NT2/D1 (cell line): ENCODE results near the gene ZNRF2.
"Not testable (repeated sequence)": the region's sequence is repeated elsewhere in the genome, so short reads cannot be mapped to it uniquely, and the experiment has no call there.

Source experiments
- DNase-seq: peaks from one replicate; pipeline ENCODE4 v3.0.0-alpha.2; 2011; ENCODE audit warnings: low read depth, low spot score
- H3K27me3 ChIP-seq: 2 replicates; pipeline ENCODE4 v1.6.0; 2011; ENCODE audit warnings: mild to moderate bottlenecking; ENCODE audit not compliant: insufficient read length, insufficient read depth
- H3K36me3 ChIP-seq: 2 replicates; pipeline ENCODE4 v1.6.1; 2011; ENCODE audit warnings: mild to moderate bottlenecking, low read length, mixed read lengths; ENCODE audit not compliant: insufficient read depth, insufficient read length
- H3K4me1 ChIP-seq: 2 replicates; pipeline ENCODE4 v1.5.1; 2011; ENCODE audit not compliant: insufficient read depth, insufficient read length
- H3K4me3 ChIP-seq: 2 replicates; pipeline ENCODE4 v1.5.1; 2011; ENCODE audit warnings: low read depth; ENCODE audit not compliant: insufficient read length
- H3K9ac ChIP-seq: 2 replicates; pipeline ENCODE4 v1.6.0; 2011; ENCODE audit warnings: low read depth; ENCODE audit not compliant: insufficient read length
- H3K9me3 ChIP-seq: 2 replicates; pipeline ENCODE4 v1.5.1; 2011; ENCODE audit warnings: mild to moderate bottlenecking, low read length; ENCODE audit not compliant: insufficient read depth
- SUZ12 ChIP-seq: IDR thresholded peaks from 2 replicates; pipeline ENCODE4 v1.6.1; 2011; ENCODE audit not compliant: insufficient read length, insufficient read depth; ENCODE audit errors: extremely low read depth
- YY1 ChIP-seq: IDR thresholded peaks from 2 replicates; pipeline ENCODE4 v1.6.1; 2011; ENCODE audit not compliant: insufficient read length, insufficient read depth
- ZNF274 ChIP-seq: IDR thresholded peaks from 2 replicates; pipeline ENCODE4 v1.6.1; 2011; ENCODE audit warnings: mild to moderate bottlenecking, low read depth, low read length

Gene ZNRF2

DNA sequence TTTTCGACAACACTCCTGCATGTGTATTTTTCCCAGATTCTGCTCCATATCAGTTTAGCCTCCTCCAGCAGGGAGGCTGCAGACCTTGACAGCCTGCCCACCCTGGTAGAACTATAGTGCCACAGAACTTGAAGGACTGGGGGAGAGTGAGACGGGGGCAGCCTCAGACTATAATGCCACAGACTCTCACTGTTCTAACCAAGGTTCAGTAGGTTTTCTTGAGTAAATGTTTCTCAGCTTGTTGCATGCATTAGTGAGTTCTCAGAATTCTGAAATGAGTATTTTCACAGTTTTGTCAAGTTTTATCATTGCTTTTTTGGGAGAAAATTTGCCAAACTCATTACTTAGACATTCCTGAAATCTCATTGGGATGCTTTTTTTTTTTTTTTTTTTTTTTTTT is 95.9 kb downstream of the ZNRF2 start:
- H3K36me3 ChIP-seq = no peaks in the 10 kb centered on the region
- no peak overlapping the region for H3K9ac ChIP-seq
- H3K27me3 ChIP-seq = no peaks in the 10 kb centered on the region
- TF ChIP-seq ZNF274 = no peak
- TF ChIP-seq SUZ12 = no peak
- no peak for TF ChIP-seq YY1
- no peak overlapping the region for H3K4me3 ChIP-seq
- H3K9me3 ChIP-seq = no peaks in the 10 kb centered on the region
- no peak for DNase-seq
- no peaks in the 10 kb centered on the region for H3K4me1 ChIP-seq

DNA sequence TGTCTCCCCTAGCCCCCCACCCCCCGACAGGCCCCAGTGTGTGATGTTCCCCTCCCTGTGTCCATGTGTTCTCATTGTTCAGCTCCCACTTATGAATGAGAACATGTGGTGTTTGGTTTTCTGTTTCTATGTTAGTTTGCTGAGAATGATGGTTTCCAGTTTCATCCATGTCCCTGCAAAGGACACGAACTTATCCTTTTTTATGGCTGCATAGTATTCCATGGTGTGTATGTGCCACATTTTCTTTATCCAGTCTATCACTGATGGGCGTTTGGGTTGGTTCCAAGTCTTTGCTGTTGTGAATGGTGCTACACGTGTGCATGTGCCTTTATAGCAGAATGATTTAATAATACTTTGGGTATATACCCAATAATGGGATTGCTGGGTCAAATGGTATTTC is 96.4 kb downstream of the ZNRF2 start:
- H3K4me1 ChIP-seq, DNase-seq, H3K36me3 ChIP-seq, H3K9me3 ChIP-seq, H3K9ac ChIP-seq, H3K4me3 ChIP-seq, H3K27me3 ChIP-seq: not testable (repeated sequence)

DNA sequence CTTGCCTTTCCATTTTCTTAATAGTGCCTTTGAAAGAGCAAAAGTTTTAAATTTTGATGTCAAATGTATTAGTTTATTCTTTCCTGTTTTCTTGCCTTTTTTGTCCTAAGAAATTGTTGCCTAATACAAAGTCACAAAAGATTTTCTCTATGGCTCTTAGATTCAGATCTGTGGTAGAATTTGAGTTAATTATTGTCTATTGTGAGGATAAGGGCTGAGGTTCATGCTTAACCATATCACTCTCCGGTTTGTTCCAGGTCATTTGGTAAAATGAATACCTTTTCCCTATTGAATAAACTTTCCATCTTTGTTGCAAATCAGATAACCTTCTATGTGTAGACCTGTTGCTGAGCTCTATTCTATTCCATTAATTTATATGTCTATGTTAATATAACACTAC is 98.2 kb downstream of the ZNRF2 start:
- Histone ChIP-seq H3K4me1 (no peaks in the 10 kb centered on the region), H3K27me3 (no peaks in the 10 kb centered on the region), H3K36me3 (no peaks in the 10 kb centered on the region), H3K4me3 (no peak overlapping the region), H3K9ac (no peak overlapping the region), H3K9me3 (no peaks in the 10 kb centered on the region)
- DNase-seq = no peak
- TF ChIP-seq ZNF274 (no peak), YY1 (no peak), SUZ12 (no peak)

GRCh38 chr7:30389791-30390190 is 105.4 kb downstream of the ZNRF2 start:
- Histone ChIP-seq H3K9me3 (no peaks in the 10 kb centered on the region), H3K4me3 (no peak overlapping the region), H3K9ac (no peak overlapping the region), H3K36me3 (no peaks in the 10 kb centered on the region), H3K27me3 (no peaks in the 10 kb centered on the region), H3K4me1 (no peaks in the 10 kb centered on the region)
- no peak for TF ChIP-seq ZNF274
- TF ChIP-seq SUZ12 = no peak
- no peak for TF ChIP-seq YY1
- DNase-seq = no peak

GRCh38 chr7:30390736-30391636 is 106.6 kb downstream of the ZNRF2 start:
- H3K9me3 ChIP-seq = no peaks in the 10 kb centered on the region
- TF ChIP-seq YY1 (no peak), SUZ12 (no peak), ZNF274 (no peak)
- DNase-seq = no peak
- no peaks in the 10 kb centered on the region for H3K4me1 ChIP-seq
- H3K36me3 ChIP-seq = no peaks in the 10 kb centered on the region
- no peak overlapping the region for H3K4me3 ChIP-seq
- H3K9ac ChIP-seq = no peak overlapping the region
- no peaks in the 10 kb centered on the region for H3K27me3 ChIP-seq

- Histone ChIP-seq H3K9ac (no peak overlapping the region), H3K4me1 (no peaks in the 10 kb centered on the region), H3K9me3 (no peaks in the 10 kb centered on the region), H3K27me3 (no peaks in the 10 kb centered on the region), H3K36me3 (no peaks in the 10 kb centered on the region), H3K4me3 (no peak overlapping the region)
- no peak for TF ChIP-seq YY1
- no peak for TF ChIP-seq ZNF274
- TF ChIP-seq SUZ12 = no peak
- no peak for DNase-seq
Measured at GRCh38 chr7:30391806-30392205, 107.4 kb downstream of the ZNRF2 start.

- H3K27me3 ChIP-seq = no peaks in the 10 kb centered on the region
- no peak overlapping the region for H3K9ac ChIP-seq
- no peaks in the 10 kb centered on the region for H3K4me1 ChIP-seq
- H3K9me3 ChIP-seq = no peaks in the 10 kb centered on the region
- H3K36me3 ChIP-seq = no peaks in the 10 kb centered on the region
- no peak overlapping the region for H3K4me3 ChIP-seq
- DNase-seq = no peak
- no peak for TF ChIP-seq YY1
- TF ChIP-seq ZNF274 = no peak
- TF ChIP-seq SUZ12 = no peak
Measured at GRCh38 chr7:30395676-30396075, 111.3 kb downstream of the ZNRF2 start.

- Histone ChIP-seq H3K9ac (no peak overlapping the region), H3K27me3 (no peaks in the 10 kb centered on the region), H3K4me1 (no peaks in the 10 kb centered on the region), H3K4me3 (no peak overlapping the region), H3K9me3 (no peaks in the 10 kb centered on the region), H3K36me3 (no peaks in the 10 kb centered on the region)
- DNase-seq = no peak
- no peak for TF ChIP-seq ZNF274
- TF ChIP-seq SUZ12 = no peak
- no peak for TF ChIP-seq YY1
Measured at GRCh38 chr7:30396389-30396788, 112.0 kb downstream of the ZNRF2 start.
